Neural progenitor cell (in vitro differentiated cells): ENCODE data around the gene OPHN1.

ENCODE experiments used
- EZH2 ChIP-seq: fragments of 200-600 bp; sonication (generic); IDR thresholded peaks from 2 replicates; pipeline ENCODE4 v1.6.1; 2017; ENCODE audit warnings: antibody characterized with exemption, mild to moderate bottlenecking, moderate library complexity
- EZH2phosphoT487 ChIP-seq: fragments of 200-600 bp; sonication (generic); IDR thresholded peaks from 2 replicates; pipeline ENCODE4 v1.6.1; 2017; ENCODE audit warnings: antibody characterized with exemption
- TF ChIP-seq, protein P1 (sequence below): fragments of 200-600 bp; sonication (generic); IDR thresholded peaks from 2 replicates; pipeline ENCODE4 v1.5.1; 2017; ENCODE audit warnings: antibody characterized with exemption, mild to moderate bottlenecking

DNA sequence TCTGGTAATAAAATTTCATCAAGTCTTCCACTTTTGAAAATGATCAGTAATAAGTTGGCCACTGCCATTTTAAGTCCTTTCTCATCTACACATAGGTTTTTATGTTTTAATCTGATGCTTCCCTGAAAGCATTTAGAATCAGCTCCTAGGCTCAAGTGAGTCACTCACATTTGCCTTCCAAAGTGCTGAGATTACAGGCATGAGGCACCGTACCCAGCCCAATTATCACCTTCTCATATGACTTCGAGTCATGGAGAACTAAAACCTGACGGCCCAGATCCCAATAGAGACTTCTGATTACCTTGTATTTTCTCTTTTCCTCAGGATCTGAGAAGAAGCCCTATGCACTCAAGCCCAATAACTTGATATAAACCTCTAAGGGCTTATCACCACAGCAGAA is 140.8 kb downstream of the OPHN1 start:
- TF ChIP-seq, protein P1, sequence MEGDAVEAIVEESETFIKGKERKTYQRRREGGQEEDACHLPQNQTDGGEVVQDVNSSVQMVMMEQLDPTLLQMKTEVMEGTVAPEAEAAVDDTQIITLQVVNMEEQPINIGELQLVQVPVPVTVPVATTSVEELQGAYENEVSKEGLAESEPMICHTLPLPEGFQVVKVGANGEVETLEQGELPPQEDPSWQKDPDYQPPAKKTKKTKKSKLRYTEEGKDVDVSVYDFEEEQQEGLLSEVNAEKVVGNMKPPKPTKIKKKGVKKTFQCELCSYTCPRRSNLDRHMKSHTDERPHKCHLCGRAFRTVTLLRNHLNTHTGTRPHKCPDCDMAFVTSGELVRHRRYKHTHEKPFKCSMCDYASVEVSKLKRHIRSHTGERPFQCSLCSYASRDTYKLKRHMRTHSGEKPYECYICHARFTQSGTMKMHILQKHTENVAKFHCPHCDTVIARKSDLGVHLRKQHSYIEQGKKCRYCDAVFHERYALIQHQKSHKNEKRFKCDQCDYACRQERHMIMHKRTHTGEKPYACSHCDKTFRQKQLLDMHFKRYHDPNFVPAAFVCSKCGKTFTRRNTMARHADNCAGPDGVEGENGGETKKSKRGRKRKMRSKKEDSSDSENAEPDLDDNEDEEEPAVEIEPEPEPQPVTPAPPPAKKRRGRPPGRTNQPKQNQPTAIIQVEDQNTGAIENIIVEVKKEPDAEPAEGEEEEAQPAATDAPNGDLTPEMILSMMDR = no peak
- TF ChIP-seq EZH2 = no peak
- TF ChIP-seq EZH2phosphoT487 = no peak
